Measurements from ENCODE around the gene GAB1.
A peak's percentile ranks its signal among the peaks of the same experiment; 100 is the strongest.

The GAB1 gene
- long read RNA-seq, donor 1, partial matches to known transcripts: 0 of 2 reads
- long read RNA-seq, donor 1, other reads (novel, unspliced or antisense): 0 of 2 reads
- long read RNA-seq, donor 2, partial matches to known transcripts: 0 of 1 reads
- long read RNA-seq, donor 2, other reads (novel, unspliced or antisense): 0 of 1 reads
- long read RNA-seq, donor 3: 0 reads
- long read RNA-seq, donor 4, partial matches to known transcripts: 5 of 7 reads
- long read RNA-seq, donor 4, other reads (novel, unspliced or antisense): 0 of 7 reads
- long read RNA-seq, donor 5, partial matches to known transcripts: 0 of 1 reads
- long read RNA-seq, donor 5, other reads (novel, unspliced or antisense): 0 of 1 reads
- long read RNA-seq, donor 6, partial matches to known transcripts: 0 of 2 reads
- long read RNA-seq, donor 6, other reads (novel, unspliced or antisense): 0 of 2 reads
- long read RNA-seq, donor 7, partial matches to known transcripts: 0 of 2 reads
- long read RNA-seq, donor 7, other reads (novel, unspliced or antisense): 0 of 2 reads
- long read RNA-seq, donor 8: 0 reads

DNA sequence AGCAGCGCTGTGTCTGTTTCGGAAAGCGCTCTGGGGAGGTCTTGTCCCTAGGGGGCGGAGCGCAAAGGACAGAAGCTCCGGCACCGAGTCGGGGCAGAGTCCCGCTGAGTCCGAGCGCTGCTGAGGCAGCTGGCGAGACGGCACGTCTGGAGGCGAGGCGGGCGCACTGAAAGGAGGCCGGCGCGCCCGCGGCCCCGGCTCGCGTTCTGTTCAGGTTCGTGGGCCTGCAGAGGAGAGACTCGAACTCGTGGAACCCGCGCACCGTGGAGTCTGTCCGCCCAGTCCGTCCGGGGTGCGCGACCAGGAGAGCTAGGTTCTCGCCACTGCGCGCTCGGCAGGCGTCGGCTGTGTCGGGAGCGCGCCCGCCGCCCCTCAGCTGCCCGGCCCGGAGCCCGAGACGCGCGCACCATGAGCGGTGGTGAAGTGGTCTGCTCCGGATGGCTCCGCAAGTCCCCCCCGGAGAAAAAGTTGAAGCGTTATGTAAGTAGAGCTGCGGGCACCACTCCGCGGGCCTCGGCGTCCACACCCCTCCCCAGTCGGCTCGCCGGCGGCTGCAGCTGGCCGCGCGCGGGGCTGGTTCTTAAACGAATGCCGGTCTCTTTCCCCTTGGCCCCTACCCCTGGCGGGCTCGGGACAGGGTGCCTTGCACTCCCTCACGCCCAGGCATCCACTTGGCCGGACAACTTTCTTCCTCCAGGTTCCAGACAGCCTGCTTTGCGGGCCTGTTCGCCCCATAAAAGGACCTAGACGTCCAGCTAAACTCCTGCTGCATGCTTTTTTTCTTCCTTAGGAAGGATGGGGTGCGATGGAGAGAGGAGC, at the start of gene GAB1:
Gene GAB1 (plus strand): TSS at position 96 of the 819 bp plus-strand sequence. CDS start 313 bp downstream, at position 409.
- peak; percentile 97 for DNase-seq

DNA sequence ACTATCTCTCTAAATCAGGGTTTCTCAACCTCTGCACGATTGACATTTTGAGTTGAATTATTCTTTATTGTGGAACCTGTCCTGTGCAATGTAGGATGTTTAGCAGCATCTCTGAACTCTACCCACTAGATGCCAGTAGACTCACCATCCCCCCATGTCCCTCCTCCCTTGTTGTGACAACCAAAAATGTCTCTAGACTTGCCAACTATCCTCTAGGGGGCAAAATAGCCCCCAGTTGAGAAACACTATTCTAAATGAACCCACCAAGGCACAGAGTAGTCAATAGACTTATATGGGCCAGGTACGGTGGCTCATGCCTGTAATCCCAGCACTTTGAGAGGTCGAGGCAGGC, 49.1 kb upstream of the GAB1 start:
- DNase-seq: no peak

DNA sequence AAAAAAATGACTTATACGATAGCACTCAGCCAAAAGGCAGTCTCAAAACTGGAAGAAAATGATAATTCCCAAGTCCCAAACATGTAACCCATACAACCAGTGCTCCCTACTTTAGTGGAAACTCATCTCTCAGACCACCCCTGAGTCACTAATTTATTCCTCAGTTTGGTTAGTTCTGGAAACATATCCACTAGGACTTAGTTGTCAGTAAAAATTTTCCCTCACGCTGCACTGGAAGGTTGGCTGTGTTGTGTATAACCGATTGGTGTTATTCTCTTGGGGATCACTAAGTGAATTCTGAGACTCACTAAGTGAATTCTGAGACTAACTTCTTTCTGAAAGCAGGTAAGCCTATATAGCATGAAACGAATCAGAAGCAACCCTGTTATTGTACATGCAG, 48.5 kb upstream of the GAB1 start:
- DNase-seq: no peak

GRCh38 chr4:143289370-143289769, 47.3 kb upstream of the GAB1 start:
- no peak for DNase-seq

GRCh38 chr4:143291314-143291713, 45.4 kb upstream of the GAB1 start:
- DNase-seq: no peak

GRCh38 chr4:143292858-143293257, 43.8 kb upstream of the GAB1 start:
- no peak for DNase-seq

GRCh38 chr4:143294310-143294709, 42.4 kb upstream of the GAB1 start:
- no peak for DNase-seq

DNA sequence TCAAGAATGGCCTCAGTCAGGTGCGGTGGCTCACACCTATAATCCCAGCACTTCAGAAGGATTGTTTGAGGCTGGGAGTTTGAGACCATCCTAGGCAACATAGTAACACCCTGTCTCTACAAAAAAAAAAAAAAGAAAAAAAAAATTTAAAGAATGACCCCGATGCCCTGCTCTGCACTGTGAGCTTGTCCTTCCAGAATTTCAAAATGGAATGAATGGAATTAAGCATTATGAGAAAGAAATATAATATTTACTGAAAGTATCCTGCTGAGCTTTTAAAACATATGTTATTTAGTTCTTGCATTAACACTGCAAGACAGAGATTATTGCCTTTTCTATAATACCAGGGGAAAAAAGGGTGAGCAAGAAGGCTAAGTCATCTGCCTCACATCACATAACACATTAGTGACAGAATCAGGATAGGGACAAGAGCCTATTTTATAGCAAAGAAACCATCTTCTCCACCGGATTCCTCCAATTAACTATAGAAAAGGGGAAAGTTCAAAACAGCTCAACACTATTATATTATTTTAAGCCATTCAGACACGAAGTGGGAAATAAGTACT, 41.9 kb upstream of the GAB1 start:
- no peak for DNase-seq

GRCh38 chr4:143296397-143297067, 40.1 kb upstream of the GAB1 start:
- no peak for DNase-seq

GRCh38 chr4:143300860-143301259, 35.8 kb upstream of the GAB1 start:
- DNase-seq: no peak

DNA sequence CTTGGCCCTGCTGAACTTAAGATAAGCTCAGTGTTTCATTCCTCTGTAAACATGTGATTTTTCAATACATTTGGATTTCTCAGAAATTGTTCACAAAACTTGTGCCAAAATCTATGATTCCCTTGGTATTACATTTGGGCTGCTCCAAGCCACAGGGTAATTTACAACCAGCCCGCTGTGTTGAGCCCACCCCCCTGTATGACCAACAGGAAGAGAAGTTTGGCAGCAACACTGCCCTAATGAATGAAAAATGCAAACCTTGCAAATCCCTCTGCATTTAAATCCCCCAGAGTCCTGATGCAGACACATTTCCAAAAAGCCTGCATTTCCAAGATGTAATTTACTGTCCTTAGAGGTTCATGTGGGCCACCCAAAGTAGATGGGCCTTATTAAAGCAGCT, 34.1 kb upstream of the GAB1 start:
- no peak for DNase-seq

- no peak for DNase-seq
These were observed 29.9 kb upstream of the GAB1 start for GRCh38 chr4:143306788-143307187.

GRCh38 chr4:143307531-143307930, 29.1 kb upstream of the GAB1 start:
- DNase-seq: no peak

- DNase-seq: no peak
These were observed 28.3 kb upstream of the GAB1 start for GRCh38 chr4:143308377-143308776.

DNA sequence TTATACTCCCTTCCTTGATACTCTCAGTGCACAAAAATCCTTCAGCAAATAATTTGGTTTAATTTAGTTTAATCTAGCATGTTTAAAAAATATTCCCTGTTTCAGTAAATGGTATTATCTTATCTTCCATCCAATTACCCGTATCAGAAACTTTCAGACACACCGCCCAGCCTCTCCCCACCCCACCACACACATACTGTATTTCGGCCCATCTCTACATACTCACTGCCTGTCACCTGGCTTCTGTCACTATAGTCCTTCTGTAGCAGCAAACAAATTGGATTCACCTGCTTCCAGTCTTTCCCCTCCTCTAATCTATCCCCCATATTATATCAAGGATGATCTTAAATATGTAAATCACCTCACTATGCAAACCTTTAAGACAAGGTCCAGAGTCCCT, 24.8 kb upstream of the GAB1 start:
- DNase-seq: no peak

- no peak for DNase-seq
These were observed 23.2 kb upstream of the GAB1 start for GRCh38 chr4:143313521-143313920.

GRCh38 chr4:143313996-143314395, 22.7 kb upstream of the GAB1 start:
- no peak for DNase-seq

GRCh38 chr4:143320113-143320512, 16.6 kb upstream of the GAB1 start:
- DNase-seq: no peak

- DNase-seq: no peak
These were observed 9.9 kb upstream of the GAB1 start for GRCh38 chr4:143326735-143327134.

GRCh38 chr4:143329985-143330384, 6.7 kb upstream of the GAB1 start:
- DNase-seq: no peak

DNA sequence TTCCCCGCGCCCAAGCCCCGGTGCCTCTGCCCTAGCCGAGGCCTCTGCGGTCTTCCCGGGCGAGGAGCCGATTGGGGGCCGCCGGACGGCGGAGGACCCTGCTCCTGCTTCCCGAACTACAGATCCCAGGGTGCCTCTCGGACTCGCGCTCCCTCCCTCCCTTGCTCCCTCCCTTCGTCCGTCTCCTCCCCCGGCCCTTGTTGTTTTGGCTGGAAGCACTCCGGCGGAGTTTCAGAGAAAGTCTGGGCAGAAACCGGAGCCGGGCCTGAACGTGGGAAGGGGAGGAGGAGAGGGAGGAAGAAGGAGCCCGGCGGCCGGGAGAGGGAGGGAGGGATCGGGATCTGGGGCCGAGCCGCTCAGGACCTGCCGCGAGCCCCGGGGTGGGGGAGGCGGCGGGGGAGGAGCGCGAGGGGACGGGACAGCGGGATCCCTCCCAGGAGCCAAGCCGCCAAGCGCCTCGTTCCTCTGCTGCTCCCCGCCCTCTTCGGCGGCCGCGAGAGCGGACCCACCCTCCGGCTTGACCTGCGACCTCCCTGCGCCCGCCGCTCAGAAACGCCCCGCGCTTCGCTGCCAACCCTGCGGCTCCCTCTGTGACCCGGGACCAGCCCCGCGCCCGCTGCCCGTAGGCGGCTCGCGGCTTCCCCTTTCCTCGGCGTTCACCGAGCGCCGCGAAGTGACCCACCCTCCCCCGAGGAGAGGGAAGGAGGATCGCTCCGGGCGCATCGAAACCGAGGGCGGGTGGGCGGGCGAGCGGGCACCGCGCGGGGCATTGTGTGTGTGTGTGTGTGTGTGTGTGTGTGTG, 496 bp upstream of the GAB1 start:
- peak; percentile 97 for DNase-seq
